AG04450 (cell line): ENCODE measurements around the gene TRPT1. TPM values are rescaled to one million over a fixed set of nuclear protein-coding genes. Genes with fewer than 3 reads are reported as not detected.

Experiments
- CTCF ChIA-PET: fragments of 300-600, 350-600 bp; formaldehyde crosslinking; extraction: SDS; loops from one replicate; lab custom pipeline; 2022; ENCODE audit warnings: antibody characterized with exemption, inconsistent platforms; lab: Charles Lee
- POLR2A ChIA-PET: fragments of 350-600 bp; formaldehyde crosslinking; extraction: SDS; loops from one replicate; lab custom pipeline; 2021; ENCODE audit warnings: antibody characterized with exemption, inconsistent platforms; lab: Yijun Ruan, JAX
- DNase-seq: peaks from one replicate; pipeline ENCODE4 v3.0.0-alpha.2; 2011; ENCODE audit warnings: low read depth, low spot score
- H3K27ac ChIP-seq: one replicate; pipeline ENCODE4 v1.5.1; 2012; ENCODE audit warnings: low read depth, low read length, control low read depth
- H3K27me3 ChIP-seq: one replicate; pipeline ENCODE4 v1.6.0; 2012; ENCODE audit warnings: low read length; ENCODE audit not compliant: control insufficient read depth, insufficient read depth
- H3K4me3 ChIP-seq: 2 replicates; pipeline ENCODE4 v1.5.1; 2011; ENCODE audit warnings: mild to moderate bottlenecking, low read depth, low read length, control low read depth
- H3K9me3 ChIP-seq: 2 replicates; pipeline ENCODE4 v1.5.1; 2012; ENCODE audit warnings: low read length; ENCODE audit not compliant: control insufficient read depth, insufficient read depth
- CTCF ChIP-seq: IDR thresholded peaks from 2 replicates; pipeline ENCODE4 v1.5.1; 2011; ENCODE audit warnings: low read depth, low read length, control low read depth, inconsistent platforms
- polyA plus RNA-seq: library from polyadenylated mRNA; depleted of rRNA; stranded (reverse); fragments of >200 nt; gene quantifications from 2 replicates; pipeline ENCODE4 v1.2.3, GENCODE V29; 2011

Gene TRPT1
- polyA plus RNA-seq, 1 experiment: 21.6 TPM

GRCh38 chr11:64264371-64264852 is 38.4 kb upstream of the TRPT1 start:
- TF ChIP-seq CTCF: no peak
- no peak overlapping the region for H3K27ac ChIP-seq
- CTCF ChIA-PET: interaction anchor here (1.5 to 2.5 kb wide), 2 partner anchors 14 to 40 kb away, joined by 4 to 12 read pairs; partner anchors contain the start of gene PLCB3
- no peak overlapping the region for H3K4me3 ChIP-seq
- POLR2A ChIA-PET: interaction anchor here (0.6 to 1.3 kb wide), 2 partner anchors 12 to 31 kb away, joined by 4 to 11 read pairs; no protein-coding TSS in a partner anchor
- no peaks in the 10 kb centered on the region for H3K27me3 ChIP-seq
- no peaks in the 10 kb centered on the region; the same call in 1 of the 2 replicates for H3K9me3 ChIP-seq
- DNase-seq: no peak

GRCh38 chr11:64263947-64264317 is 37.9 kb upstream of the TRPT1 start:
- no peaks in the 10 kb centered on the region for H3K27me3 ChIP-seq
- no peak overlapping the region for H3K4me3 ChIP-seq
- no peak for DNase-seq
- no peak overlapping the region for H3K27ac ChIP-seq
- ChIA-PET CTCF (interaction anchor here (1.5 to 2.5 kb wide), 2 partner anchors 14 to 41 kb away, joined by 4 to 12 read pairs; partner anchors contain the start of gene PLCB3), POLR2A (interaction anchor here (0.6 to 1.3 kb wide), 2 partner anchors 12 to 31 kb away, joined by 4 to 11 read pairs; no protein-coding TSS in a partner anchor)
- no peak for TF ChIP-seq CTCF
- H3K9me3 ChIP-seq: no peaks in the 10 kb centered on the region; the same call in 1 of the 2 replicates

GRCh38 chr11:64263021-64263946 is 37.3 kb upstream of the TRPT1 start:
- Histone ChIP-seq H3K27me3 (no peaks in the 10 kb centered on the region), H3K27ac (peak overlapping the region; percentile 2), H3K4me3 (no peak overlapping the region), H3K9me3 (no peaks in the 10 kb centered on the region; the same call in 1 of the 2 replicates)
- CTCF ChIA-PET: interaction anchor here (1.5 to 2.5 kb wide), 2 partner anchors 13 to 41 kb away, joined by 4 to 12 read pairs; partner anchors contain the start of gene PLCB3
- TF ChIP-seq CTCF: no peak
- POLR2A ChIA-PET: interaction anchor here (0.7 to 1.3 kb wide), 2 partner anchors 11 kb away, joined by 8 to 11 read pairs; no protein-coding TSS in a partner anchor
- no peak for DNase-seq

- no peak for DNase-seq
- CTCF ChIA-PET: interaction anchor here (1.0 to 1.5 kb wide), 2 partner anchors 12 to 42 kb away, joined by 3 to 4 read pairs; partner anchors contain the start of gene PLCB3
- Histone ChIP-seq H3K9me3 (no peaks in the 10 kb centered on the region; the same call in 1 of the 2 replicates), H3K27ac (no peak overlapping the region), H3K27me3 (no peaks in the 10 kb centered on the region), H3K4me3 (no peak overlapping the region)
- POLR2A ChIA-PET: interaction anchor here (0.7 kb wide), 1 partner anchor 10 kb away, joined by 8 read pairs; no protein-coding TSS in a partner anchor
- TF ChIP-seq CTCF: no peak
Observed at GRCh38 chr11:64262271-64263002, 36.5 kb upstream of the TRPT1 start.
